Transverse colon (tissue), 4 donors: Measurements from ENCODE around the gene MCUB. TPM values are rescaled to one million over a fixed set of nuclear protein-coding genes. Genes with fewer than 3 reads are reported as not detected.
"Not testable (repeated sequence)": the region's sequence is repeated elsewhere in the genome, so short reads cannot be mapped to it uniquely, and the experiment has no call there.

Source experiments
- DNase-seq: peaks from one replicate; pipeline ENCODE4 v3.0.0-alpha.2; 2019
- H3K27ac ChIP-seq, 4 donors: fragments of 200-600 bp; sonication (generic); 2 replicates each; pipeline ENCODE4 v1.5.1; 2016 to 2018; ENCODE audit warnings: inconsistent platforms in 4 of 4
- H3K27me3 ChIP-seq: fragments of 200-600 bp; sonication (generic); 2 replicates; pipeline ENCODE4 v1.5.1; 2017; ENCODE audit warnings: inconsistent platforms
- H3K36me3 ChIP-seq, 4 donors: fragments of 200-600 bp; sonication (generic); 2 replicates each; pipeline ENCODE4 v1.5.1; 2017 to 2019; ENCODE audit warnings: inconsistent platforms in 4 of 4
- H3K4me1 ChIP-seq, 4 donors: fragments of 200-600 bp; sonication (generic); 2 replicates each; pipeline ENCODE4 v1.5.1; 2017 to 2020; ENCODE audit warnings: inconsistent platforms in 4 of 4
- H3K4me3 ChIP-seq, 4 donors: fragments of 200-600 bp; sonication (generic); 1 replicate in 1 of 4; 2 replicates in 3 of 4; pipeline versions ENCODE4 v1.5.1 to v1.6.1; 2017 to 2019; ENCODE audit warnings: inconsistent platforms in 4 of 4
- H3K9me3 ChIP-seq, 2 donors: fragments of 200-600 bp; sonication (generic); 2 replicates each; pipeline ENCODE4 v1.5.1; 2017 to 2019; ENCODE audit warnings: inconsistent platforms in 2 of 2
- CTCF ChIP-seq, 5 experiments: fragments of 200-600 bp in 3 of 5; fragments of 450-650 bp in 2 of 5; sonication (generic) in 3 of 5; IDR thresholded peaks; 1 replicate in 2 of 5; 2 replicates in 3 of 5; pipeline ENCODE4 v1.5.1; 2016 to 2017; ENCODE audit warnings: antibody characterized with exemption in 5 of 5, inconsistent platforms in 3 of 5, mild to moderate bottlenecking in 2 of 5, moderate library complexity in 1 of 5
- EP300 ChIP-seq: sonication (generic); formaldehyde crosslinking; IDR thresholded peaks from one replicate; pipeline ENCODE4 v1.6.1; 2017; ENCODE audit warnings: antibody characterized with exemption, low read depth
- POLR2A ChIP-seq: fragments of 450-650 bp; IDR thresholded peaks from one replicate; pipeline ENCODE4 v1.6.1; 2016; ENCODE audit warnings: antibody characterized with exemption, mild to moderate bottlenecking, moderate library complexity
- POLR2AphosphoS5 ChIP-seq, 3 donors: sonication (generic); formaldehyde crosslinking; IDR thresholded peaks; one replicate each; pipeline ENCODE4 v1.6.1; 2016; ENCODE audit warnings: antibody characterized with exemption in 3 of 3
- WGBS, 2 donors: methylation state at CpG; one replicate each; pipeline ENCODE4 v1.1.5; 2018; ENCODE audit warnings: low coverage in 1 of 2; 5-methylcytosine and 5-hydroxymethylcytosine counted together
- in situ Hi-C, 4 donors: fragments of 200-750 bp; cut with MboI; loops; one replicate each; pipeline versions ENCODE4 v1.15.0 to v1.15.1; 2017; ENCODE audit warnings: low sequenced_read_pairs in 3 of 4, low pct_ligation_motif_present in 1 of 4, low pct_unique_long_range_greater_than_20kb in 1 of 4
- intact Hi-C: fragments of 100-400 bp; cut with DNase I; formaldehyde crosslinking; loops from one replicate; pipeline ENCODE4 v1.15.1; 2023; ENCODE audit warnings: low total_unique reads
- total RNA-seq, 4 donors: library from RNA; depleted of rRNA; stranded (reverse); fragments of >200 nt; gene quantifications; one replicate each; pipeline ENCODE4 v1.1.0, GENCODE V29; 2016

MCUB gene
- total RNA-seq, 4 donors from 2014 or later: 4.6 to 15.7 (median 8.8) TPM

- TF ChIP-seq POLR2AphosphoS5 (IDR thresholded peaks at IDR 0.05) (no peak), POLR2A (no peak), EP300 (no peak)
- Histone ChIP-seq H3K4me3 (no peak overlapping the region), H3K9me3 (no peaks in the 10 kb centered on the region), H3K36me3 (no peaks in the 10 kb centered on the region), H3K27me3 (no peaks in the 10 kb centered on the region), H3K27ac (no peak overlapping the region), H3K4me1 (no peaks in the 10 kb centered on the region)
- 80 to 86% methylated on average over 1 of the region's 1 CpG for WGBS, 2 donors
- DNase-seq: no peak
- intact Hi-C loops: no loop called here
- in situ Hi-C loops: no loop called here
Measured at GRCh38 chr4:109592367-109592766, 32.3 kb downstream of the MCUB start.

DNA sequence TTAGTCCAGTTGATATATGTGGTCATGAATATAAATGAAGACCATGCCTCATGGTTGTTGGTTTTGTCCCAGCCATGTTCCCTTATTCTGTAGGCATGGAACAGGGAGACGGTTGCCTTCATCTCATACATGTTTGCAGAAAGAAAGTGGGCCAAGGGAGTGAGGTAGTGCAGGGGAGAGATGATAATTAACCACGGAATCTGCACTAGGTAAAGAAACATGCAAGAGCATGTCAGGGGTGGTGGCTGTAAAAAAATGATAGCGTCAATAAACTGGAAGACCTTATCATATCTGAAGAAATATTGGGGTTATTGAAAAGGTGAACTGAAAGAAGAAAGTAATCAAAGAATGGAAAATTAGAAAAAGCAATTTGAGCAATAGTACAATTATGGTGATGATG, 35.1 kb downstream of the MCUB start:
- in situ Hi-C loops, H3K36me3 ChIP-seq, intact Hi-C loops, H3K27me3 ChIP-seq, DNase-seq, H3K4me3 ChIP-seq, H3K9me3 ChIP-seq, H3K4me1 ChIP-seq, H3K27ac ChIP-seq: not testable (repeated sequence)
- 70 to 90% methylated on average over 2 to 3 of the region's 3 CpGs for WGBS, 2 donors

GRCh38 chr4:109596420-109597085, 36.5 kb downstream of the MCUB start:
- H3K36me3 ChIP-seq, H3K4me1 ChIP-seq, intact Hi-C loops, H3K4me3 ChIP-seq, H3K9me3 ChIP-seq, in situ Hi-C loops, DNase-seq, H3K27me3 ChIP-seq, H3K27ac ChIP-seq: not testable (repeated sequence)
- WGBS, 2 donors: 69 to 100% methylated on average over 2 to 3 of the region's 7 CpGs

- DNase-seq: no peak
- H3K27me3 ChIP-seq: no peaks in the 10 kb centered on the region
- H3K4me3 ChIP-seq: no peak overlapping the region
- peaks cover 0 to 5% of the 10 kb centered on the region in 2 donors for H3K9me3 ChIP-seq
- no peak overlapping the region for H3K27ac ChIP-seq
- no peak for TF ChIP-seq EP300
- TF ChIP-seq POLR2AphosphoS5 (IDR thresholded peaks at IDR 0.05): no peak
- TF ChIP-seq POLR2A: no peak
- TF ChIP-seq CTCF (IDR thresholded peaks at IDR 0.05): no peak
- no peaks in the 10 kb centered on the region for H3K4me1 ChIP-seq
- intact Hi-C loops (no loop called here), in situ Hi-C loops (no loop called here)
- H3K36me3 ChIP-seq: no peaks in the 10 kb centered on the region
- WGBS, 2 donors: 81 to 90% methylated on average over 5 to 6 of the region's 6 CpGs
Measured at GRCh38 chr4:109599046-109599652, 39.1 kb downstream of the MCUB start.

DNA sequence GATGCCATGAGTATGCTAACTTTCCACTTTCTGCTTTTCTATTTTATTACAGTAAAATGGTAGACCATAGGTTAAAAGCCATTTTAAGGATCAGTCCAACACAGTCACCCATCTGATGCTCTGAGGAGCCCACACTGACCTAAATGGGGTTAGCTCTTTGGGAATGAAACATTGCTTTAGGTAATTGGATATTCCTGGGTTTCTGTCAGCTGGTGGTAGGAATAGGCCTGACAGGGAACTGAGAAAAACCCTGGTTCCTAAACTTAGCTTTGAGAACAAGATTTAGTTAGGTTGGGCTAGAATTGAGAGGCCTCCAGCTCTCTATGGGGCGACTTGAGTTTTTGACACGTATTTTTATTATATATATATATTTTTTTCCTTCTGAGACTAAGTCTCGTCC, 40.4 kb downstream of the MCUB start:
- 92 to 95% methylated on average over 3 of the region's 3 CpGs for WGBS, 2 donors
- Histone ChIP-seq H3K4me1 (no peaks in the 10 kb centered on the region), H3K27ac (no peak overlapping the region)

More for the DNA sequence above, 40.4 kb downstream of the MCUB start:
- no peak for DNase-seq
- no peak overlapping the region for H3K4me3 ChIP-seq
- intact Hi-C loops (no loop called here), in situ Hi-C loops (no loop called here)
- peaks cover 0 to 5% of the 10 kb centered on the region in 2 donors for H3K9me3 ChIP-seq
- no peaks in the 10 kb centered on the region for H3K36me3 ChIP-seq
- no peaks in the 10 kb centered on the region for H3K27me3 ChIP-seq
- TF ChIP-seq EP300 (no peak), POLR2AphosphoS5 (IDR thresholded peaks at IDR 0.05) (no peak), POLR2A (no peak), CTCF (IDR thresholded peaks at IDR 0.05) (no peak)
